ENCODE measurements around the gene COX4I1. TPM values are rescaled to one million over a fixed set of nuclear protein-coding genes. Genes with fewer than 3 reads are reported as not detected.

Gene COX4I1
- total and polyA plus RNA-seq, 9 of the 15 experiments (the other 6 are each of a cell fraction or from before 2014, with no cell fraction given): 651 to 2,356 (median 1,032) TPM

GRCh38 chr16:85819245-85819644, 19.8 kb downstream of the COX4I1 start (continued):
- TF ChIP-seq RBM14 (IDR thresholded peaks at IDR 0.05; ENCODE audit: borderline replicate concordance, insufficient read depth, low read depth, low read length) (no peak), SMC3 (conservative IDR thresholded peaks at IDR 0.05; ENCODE audit: insufficient read depth, low read depth, low read length) (peak; percentile 53), KLF16 (IDR thresholded peaks at IDR 0.05) (0 out of 2 replicates have a peak, but pooled peaks have one; percentile 27), ZKSCAN3 (CRISPR knock-in tag; IDR thresholded peaks at IDR 0.05) (no peak), ARID3A (IDR thresholded peaks at IDR 0.05; ENCODE audit: borderline replicate concordance, low read depth, low read length) (no peak), HSF4 (CRISPR knock-in tag; IDR thresholded peaks at IDR 0.05; ENCODE audit: borderline replicate concordance) (no peak), YBX1 (IDR thresholded peaks at IDR 0.05) (no peak), JUNB (CRISPR knock-in tag; conservative IDR thresholded peaks at IDR 0.05) (no peak), TFAM (CRISPR knock-in tag; conservative IDR thresholded peaks at IDR 0.05) (no peak), ZNF184 (CRISPR knock-in tag; IDR thresholded peaks at IDR 0.05) (no peak), CBX1 (IDR thresholded peaks at IDR 0.05; ENCODE audit: low read depth) (no peak), BMI1 (IDR thresholded peaks at IDR 0.05; ENCODE audit: low read length) (no peak), SIX5 (IDR thresholded peaks at IDR 0.05; ENCODE audit: borderline replicate concordance in 1 of 2, insufficient read depth in 1 of 2, low read depth in 1 of 2, low read length in 2 of 2) (no peak), LARP7 (IDR thresholded peaks at IDR 0.05) (0 out of 2 replicates have a peak, but pooled peaks have one; percentile 29), KLF1 (tag; IDR thresholded peaks at IDR 0.05) (no peak), ZNF174 (CRISPR knock-in tag; IDR thresholded peaks at IDR 0.05) (no peak), U2AF1 (optimal IDR thresholded peaks at IDR 0.05; ENCODE audit: low read depth, low read length) (no peak)
